ENCODE measurements around the gene KCNMB1.
A peak's percentile ranks its signal among the peaks of the same experiment; 100 is the strongest.

KCNMB1 gene

DNA sequence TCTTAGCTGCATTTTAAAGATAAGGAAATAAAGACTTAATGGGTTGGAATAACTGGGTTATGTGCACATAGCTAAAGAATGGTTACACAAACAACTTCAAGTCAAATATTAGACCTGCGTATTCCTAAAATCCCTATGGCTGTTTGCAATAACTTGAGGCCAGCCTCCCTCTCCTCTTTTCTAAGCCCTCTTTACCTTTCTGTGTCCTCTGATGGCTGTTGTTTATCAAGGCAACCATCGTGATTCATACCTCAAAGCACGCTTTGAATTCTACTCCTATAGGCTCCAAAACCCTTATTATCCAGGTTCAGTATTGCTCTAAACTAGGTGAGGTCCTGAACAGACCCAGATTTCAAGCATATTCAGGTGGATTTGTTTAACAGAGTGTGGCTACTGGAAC, 46.0 kb downstream of the KCNMB1 start:
- no peak for TF ChIP-seq ZFX (IDR thresholded peaks at IDR 0.05; ENCODE audit: borderline replicate concordance)
- TF ChIP-seq, protein P1, sequence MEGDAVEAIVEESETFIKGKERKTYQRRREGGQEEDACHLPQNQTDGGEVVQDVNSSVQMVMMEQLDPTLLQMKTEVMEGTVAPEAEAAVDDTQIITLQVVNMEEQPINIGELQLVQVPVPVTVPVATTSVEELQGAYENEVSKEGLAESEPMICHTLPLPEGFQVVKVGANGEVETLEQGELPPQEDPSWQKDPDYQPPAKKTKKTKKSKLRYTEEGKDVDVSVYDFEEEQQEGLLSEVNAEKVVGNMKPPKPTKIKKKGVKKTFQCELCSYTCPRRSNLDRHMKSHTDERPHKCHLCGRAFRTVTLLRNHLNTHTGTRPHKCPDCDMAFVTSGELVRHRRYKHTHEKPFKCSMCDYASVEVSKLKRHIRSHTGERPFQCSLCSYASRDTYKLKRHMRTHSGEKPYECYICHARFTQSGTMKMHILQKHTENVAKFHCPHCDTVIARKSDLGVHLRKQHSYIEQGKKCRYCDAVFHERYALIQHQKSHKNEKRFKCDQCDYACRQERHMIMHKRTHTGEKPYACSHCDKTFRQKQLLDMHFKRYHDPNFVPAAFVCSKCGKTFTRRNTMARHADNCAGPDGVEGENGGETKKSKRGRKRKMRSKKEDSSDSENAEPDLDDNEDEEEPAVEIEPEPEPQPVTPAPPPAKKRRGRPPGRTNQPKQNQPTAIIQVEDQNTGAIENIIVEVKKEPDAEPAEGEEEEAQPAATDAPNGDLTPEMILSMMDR (IDR thresholded peaks at IDR 0.05): no peak
- no peak overlapping the region for H3K27ac ChIP-seq

DNA sequence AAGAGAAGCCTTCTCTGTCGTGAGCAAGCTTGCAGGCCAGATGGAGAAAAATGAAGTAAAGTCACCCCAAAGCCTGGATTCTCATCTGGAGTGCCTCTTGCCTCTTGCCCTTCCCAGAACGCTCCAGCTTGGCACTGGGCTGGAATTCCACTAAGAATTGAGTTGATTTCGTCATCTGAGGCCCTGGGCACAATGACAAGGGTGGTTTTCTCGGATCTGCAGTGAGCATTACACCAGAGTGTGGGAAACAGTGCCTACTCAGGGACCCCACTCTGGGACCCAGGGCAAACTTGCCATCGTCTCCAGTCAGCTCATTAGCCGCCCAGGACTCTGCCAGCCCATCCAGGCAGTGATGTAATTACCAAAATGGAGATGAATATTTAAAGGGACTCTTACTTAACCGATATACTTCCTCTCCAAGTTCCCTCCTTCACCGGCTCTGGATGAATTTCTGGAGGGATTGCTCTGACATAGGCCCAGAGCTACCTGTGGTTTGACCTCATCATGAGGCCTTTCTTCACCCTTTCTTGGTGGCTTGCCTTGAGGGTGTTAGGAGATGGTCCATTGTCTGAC, 46.9 kb downstream of the KCNMB1 start:
- H3K27ac ChIP-seq: no peak overlapping the region
- no peak for TF ChIP-seq ZFX (IDR thresholded peaks at IDR 0.05; ENCODE audit: borderline replicate concordance)
- TF ChIP-seq, protein P1 (IDR thresholded peaks at IDR 0.05): no peak

DNA sequence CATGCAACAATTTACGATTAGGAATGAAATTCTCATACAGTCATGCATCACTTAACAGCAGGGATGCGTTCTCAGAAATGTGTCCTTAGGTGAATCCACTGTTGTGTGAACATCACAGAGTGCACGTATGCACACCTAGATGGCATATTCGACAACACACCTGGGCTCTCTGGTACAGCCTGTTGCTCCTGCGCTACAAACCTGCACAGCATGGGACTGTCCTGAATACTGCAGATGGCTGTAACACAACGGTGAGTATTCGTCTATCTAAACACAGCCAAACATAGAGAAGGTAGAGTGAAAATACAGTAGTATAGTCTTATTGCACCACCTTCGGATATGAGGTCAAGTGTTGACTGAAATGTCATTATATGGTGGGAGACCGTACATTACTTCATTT, 47.6 kb downstream of the KCNMB1 start:
- H3K27ac ChIP-seq: no peak overlapping the region
- TF ChIP-seq, protein P1 (IDR thresholded peaks at IDR 0.05): no peak
- TF ChIP-seq ZFX (IDR thresholded peaks at IDR 0.05; ENCODE audit: borderline replicate concordance): no peak

DNA sequence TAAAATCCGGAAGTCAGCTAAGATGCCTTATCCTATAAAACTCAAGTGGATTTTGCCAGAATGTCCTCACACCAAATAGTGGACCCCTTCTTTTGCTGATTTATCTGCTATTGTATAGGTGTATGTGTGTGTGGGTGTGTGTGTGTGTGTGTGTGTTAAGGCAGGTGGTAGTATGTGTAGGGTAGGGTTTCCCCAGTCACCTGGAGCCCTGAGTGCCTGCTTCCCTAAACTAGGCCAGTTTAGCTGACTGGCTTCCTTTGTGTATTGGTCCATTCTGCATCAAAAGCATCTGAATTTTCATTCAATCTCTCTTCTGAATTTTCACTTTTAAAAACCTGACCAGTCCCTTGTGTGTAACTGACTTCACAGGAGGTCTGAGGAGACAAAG, 49.4 kb downstream of the KCNMB1 start:
- TF ChIP-seq ZFX (IDR thresholded peaks at IDR 0.05; ENCODE audit: borderline replicate concordance): no peak
- TF ChIP-seq, protein P1 (IDR thresholded peaks at IDR 0.05): no peak
- H3K27ac ChIP-seq: no peak overlapping the region

DNA sequence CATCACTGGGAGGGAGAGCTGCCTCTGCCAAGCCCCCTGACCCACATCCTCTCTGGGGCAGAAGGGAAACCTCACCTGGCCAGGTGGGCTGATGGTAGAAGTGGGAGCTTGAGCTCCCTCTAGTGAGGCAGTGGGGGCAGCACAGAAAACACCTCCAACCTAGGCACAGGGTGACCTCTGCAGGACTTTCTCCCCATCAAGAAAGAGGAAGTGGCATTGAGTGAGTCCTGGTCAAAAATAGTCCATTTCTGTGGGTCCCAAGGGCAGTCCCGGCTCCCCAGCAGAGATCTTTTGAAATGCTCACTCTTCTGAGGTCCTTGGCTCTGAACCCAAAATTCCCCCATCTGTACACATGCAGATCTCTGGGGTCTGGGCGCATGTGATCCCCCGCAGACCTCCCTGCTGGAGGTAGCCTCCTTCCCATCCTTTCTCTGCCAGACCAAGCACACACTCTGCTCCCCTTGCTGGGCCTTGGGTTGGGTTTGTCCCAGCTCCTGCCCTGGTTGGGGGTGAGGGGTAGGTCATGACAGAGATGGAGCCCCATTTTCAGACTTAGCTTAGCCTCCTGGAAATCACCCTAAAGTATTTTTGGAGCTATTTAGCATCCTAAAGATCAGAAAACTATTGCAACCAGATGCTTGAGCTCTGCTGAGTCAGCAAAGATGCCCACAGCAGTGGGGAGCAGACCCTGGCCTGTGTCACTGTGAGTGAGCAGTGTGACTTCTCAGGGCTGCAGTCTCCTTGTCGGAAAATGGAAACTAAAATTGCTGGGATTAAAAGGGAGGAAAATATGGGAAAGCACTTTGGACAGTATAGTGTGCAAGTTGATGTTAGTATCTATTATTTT, 50.0 kb downstream of the KCNMB1 start:
- TF ChIP-seq, protein P1 (IDR thresholded peaks at IDR 0.05): peak; percentile 36; the same call in 1 of the 2 replicates
- no peak for TF ChIP-seq ZFX (IDR thresholded peaks at IDR 0.05; ENCODE audit: borderline replicate concordance)
- H3K27ac ChIP-seq: no peak overlapping the region

DNA sequence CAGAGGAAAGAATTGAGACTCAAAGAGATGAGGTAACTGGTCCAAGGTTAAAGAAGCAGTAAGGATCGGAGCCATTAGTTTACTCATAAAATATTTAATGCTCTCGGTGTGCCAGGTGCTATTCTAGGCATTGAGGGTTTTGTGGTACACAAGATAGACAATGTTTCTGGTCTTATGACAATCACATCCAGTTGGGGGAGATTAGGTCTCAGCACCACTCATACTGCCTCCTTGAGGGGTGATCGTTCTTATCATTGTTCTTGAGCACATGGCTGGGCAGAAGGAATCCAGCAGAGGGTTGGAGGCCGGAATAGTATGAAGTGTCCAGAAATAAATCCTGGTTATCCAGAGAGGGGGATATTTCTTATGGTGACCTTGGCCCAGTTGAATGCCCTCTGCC, 50.9 kb downstream of the KCNMB1 start:
- TF ChIP-seq ZFX (IDR thresholded peaks at IDR 0.05; ENCODE audit: borderline replicate concordance): no peak
- TF ChIP-seq, protein P1 (IDR thresholded peaks at IDR 0.05): no peak
- H3K27ac ChIP-seq: no peak overlapping the region
